Kidney (tissue), 14 donors: ENCODE results near the gene PROKR1. TPM values are rescaled to one million over a fixed set of nuclear protein-coding genes. Genes with fewer than 3 reads are reported as not detected.

Source experiments
- DNase-seq, 5 donors: peaks; one replicate each; pipeline ENCODE4 v3.0.0-alpha.2; 2013 to 2020
- FAIRE-seq: peaks from 2 replicates; lab custom pipeline; 2012; peaks lifted over from hg19 to GRCh38; lab: Jason Lieb, UNC
- H3K27ac ChIP-seq, 2 donors: one replicate each; pipeline ENCODE4 v1.7.0; 2013; ENCODE audit warnings: low read depth in 2 of 2, low read length in 2 of 2, inconsistent platforms in 1 of 2
- H3K27me3 ChIP-seq: one replicate; pipeline ENCODE4 v1.7.1; 2013; ENCODE audit warnings: low read length, inconsistent platforms; ENCODE audit not compliant: control insufficient read depth, insufficient read depth
- H3K36me3 ChIP-seq, 3 donors: one replicate each; pipeline versions ENCODE4 v1.7.0 to v1.7.1; 2013; ENCODE audit warnings: low read length in 3 of 3, control low read depth in 1 of 3, inconsistent platforms in 1 of 3; ENCODE audit not compliant: insufficient read depth in 3 of 3, control insufficient read depth in 2 of 3
- H3K4me1 ChIP-seq, 3 donors: one replicate each; pipeline versions ENCODE4 v1.7.0 to v1.7.1; 2013; ENCODE audit warnings: low read length in 3 of 3, inconsistent platforms in 1 of 3, low read depth in 1 of 3; ENCODE audit not compliant: control insufficient read depth in 2 of 3, insufficient read depth in 2 of 3
- H3K4me3 ChIP-seq, 3 donors: one replicate each; pipeline versions ENCODE4 v1.7.0 to v1.8.1; 2013; ENCODE audit warnings: low read length in 3 of 3, control low read depth in 1 of 3, inconsistent platforms in 1 of 3
- H3K9ac ChIP-seq, 3 donors: one replicate each; pipeline versions ENCODE4 v1.7.0 to v1.7.1; 2013; ENCODE audit warnings: low read length in 3 of 3, control low read depth in 1 of 3, inconsistent platforms in 1 of 3
- H3K9me3 ChIP-seq, 3 donors: one replicate each; pipeline versions ENCODE4 v1.7.0 to v1.7.1; 2013; ENCODE audit warnings: low read length in 3 of 3, control low read depth in 1 of 3, inconsistent platforms in 1 of 3; ENCODE audit not compliant: control insufficient read depth in 2 of 3, insufficient read depth in 1 of 3
- intact Hi-C: fragments of 100-400 bp; cut with DNase I; formaldehyde crosslinking; loops from one replicate; pipeline ENCODE4 v1.11.1; 2022
- polyA plus RNA-seq: library from polyadenylated mRNA; stranded (reverse); fragments of 350-450 nt; fragmentation: Illumina TruSeq; extraction: RNeasy Lipid Tissue Mini Kit (QIAGEN cat#74804); gene quantifications from one replicate; pipeline ENCODE4 v1.2.3, GENCODE V29; 2014; ENCODE audit warnings: low read depth, low replicate concordance; ENCODE audit not compliant: insufficient read depth
- total RNA-seq: library from RNA; stranded (reverse); fragmentation: NEBNext Ultra II Directional; extraction: Animal tissue kit (Norgen Biotek cat#: 25700); gene quantifications from one replicate; pipeline ENCODE4 v1.2.1, GENCODE V29; 2021
- TF ChIP-seq, protein P1 (sequence below): IDR thresholded peaks from 3 replicates; pipeline ENCODE4 v1.5.1; 2012; ENCODE audit warnings: mild to moderate bottlenecking, moderate library complexity, borderline replicate concordance; ENCODE audit not compliant: insufficient read depth; ENCODE audit errors: extremely low read depth
- donor health status: control.
- donor health status: control.
- donor health status: control.
- donor health status: control.
- donor health status: control.
- donor health status: DM: yes; HTN: yes; CAD: no.
- donor health status: Normal renal cell carcinoma (clear cell type).

The PROKR1 gene
- total and polyA plus RNA-seq, 2 donors from 2014 or later = not detected

DNA sequence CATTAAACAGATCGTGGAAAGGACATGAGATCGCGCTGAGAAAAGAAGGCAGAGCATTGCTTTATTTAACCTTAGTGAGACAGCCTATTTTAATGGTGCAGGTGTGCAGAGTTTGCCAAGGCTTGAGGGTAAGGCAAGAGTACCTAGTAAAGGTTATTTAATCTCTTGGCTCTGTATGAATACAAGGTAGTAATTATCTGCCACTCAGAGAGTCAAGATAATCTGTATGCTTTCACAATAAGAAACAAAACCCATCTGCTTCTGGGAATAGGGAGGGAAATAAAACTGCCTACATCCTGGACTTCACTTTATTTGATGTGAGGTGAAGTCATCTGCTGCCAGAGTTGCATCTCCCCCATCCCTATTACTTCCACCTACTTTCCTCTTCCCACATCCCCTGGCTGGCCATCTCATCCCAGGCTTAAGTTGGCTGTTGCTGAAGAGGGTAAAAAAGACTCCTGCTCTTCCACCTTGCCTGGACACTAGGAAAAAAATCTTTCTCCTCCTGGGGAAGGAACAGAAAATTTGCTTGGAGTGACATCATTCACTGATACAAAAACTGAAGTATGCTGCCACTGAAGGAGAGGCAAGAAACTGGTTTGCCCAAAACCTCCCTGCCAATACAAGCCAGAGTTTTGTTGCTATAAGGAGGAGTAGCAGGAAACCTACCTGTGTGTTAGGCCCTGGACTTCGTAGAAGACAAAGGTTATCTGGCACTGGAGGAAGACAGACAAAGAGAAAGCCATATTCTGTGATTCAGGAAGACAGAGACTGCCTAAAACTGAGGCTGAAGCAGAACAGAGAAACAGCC is 55.4 kb downstream of the PROKR1 start:
- no peak overlapping the region for H3K9ac ChIP-seq
- intact Hi-C loops = no loop called here
- H3K4me3 ChIP-seq = no peak overlapping the region
- H3K27me3 ChIP-seq = no peaks in the 10 kb centered on the region
- no peaks in the 10 kb centered on the region for H3K4me1 ChIP-seq
- TF ChIP-seq, protein P1, sequence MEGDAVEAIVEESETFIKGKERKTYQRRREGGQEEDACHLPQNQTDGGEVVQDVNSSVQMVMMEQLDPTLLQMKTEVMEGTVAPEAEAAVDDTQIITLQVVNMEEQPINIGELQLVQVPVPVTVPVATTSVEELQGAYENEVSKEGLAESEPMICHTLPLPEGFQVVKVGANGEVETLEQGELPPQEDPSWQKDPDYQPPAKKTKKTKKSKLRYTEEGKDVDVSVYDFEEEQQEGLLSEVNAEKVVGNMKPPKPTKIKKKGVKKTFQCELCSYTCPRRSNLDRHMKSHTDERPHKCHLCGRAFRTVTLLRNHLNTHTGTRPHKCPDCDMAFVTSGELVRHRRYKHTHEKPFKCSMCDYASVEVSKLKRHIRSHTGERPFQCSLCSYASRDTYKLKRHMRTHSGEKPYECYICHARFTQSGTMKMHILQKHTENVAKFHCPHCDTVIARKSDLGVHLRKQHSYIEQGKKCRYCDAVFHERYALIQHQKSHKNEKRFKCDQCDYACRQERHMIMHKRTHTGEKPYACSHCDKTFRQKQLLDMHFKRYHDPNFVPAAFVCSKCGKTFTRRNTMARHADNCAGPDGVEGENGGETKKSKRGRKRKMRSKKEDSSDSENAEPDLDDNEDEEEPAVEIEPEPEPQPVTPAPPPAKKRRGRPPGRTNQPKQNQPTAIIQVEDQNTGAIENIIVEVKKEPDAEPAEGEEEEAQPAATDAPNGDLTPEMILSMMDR = no peak
- DNase-seq (no peak), FAIRE-seq (no peak)
- peaks cover 0 to 5% (median 0%) of the 10 kb centered on the region in 3 donors for H3K9me3 ChIP-seq
- no peak overlapping the region for H3K27ac ChIP-seq
- H3K36me3 ChIP-seq = no peaks in the 10 kb centered on the region

DNA sequence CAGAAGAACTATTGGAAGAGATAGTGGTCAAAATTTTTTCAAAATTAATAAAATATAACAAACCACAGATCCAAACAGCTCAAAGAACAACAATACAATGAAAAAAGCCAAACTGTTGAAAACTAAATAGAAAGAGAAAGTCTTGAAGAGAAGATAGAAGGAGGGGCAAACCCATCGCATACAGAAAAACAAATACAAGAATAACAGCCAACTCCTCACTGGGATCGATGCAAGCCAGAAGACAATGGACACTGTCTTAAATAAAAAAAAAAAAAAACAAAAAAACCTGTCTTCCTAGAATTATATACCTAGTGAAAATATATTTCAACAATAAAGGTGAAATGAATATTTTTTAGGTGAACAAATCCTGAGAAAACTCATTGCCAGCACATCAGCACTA is 57.2 kb downstream of the PROKR1 start:
- FAIRE-seq (no peak), DNase-seq (no peak)
- Histone ChIP-seq H3K27me3 (no peaks in the 10 kb centered on the region), H3K36me3 (no peaks in the 10 kb centered on the region), H3K4me3 (no peak overlapping the region), H3K27ac (no peak overlapping the region), H3K9me3 (peaks cover 0 to 5% (median 0%) of the 10 kb centered on the region in 3 donors), H3K9ac (no peak overlapping the region), H3K4me1 (no peaks in the 10 kb centered on the region)
- intact Hi-C loops = no loop called here
- TF ChIP-seq, protein P1 = no peak

DNA sequence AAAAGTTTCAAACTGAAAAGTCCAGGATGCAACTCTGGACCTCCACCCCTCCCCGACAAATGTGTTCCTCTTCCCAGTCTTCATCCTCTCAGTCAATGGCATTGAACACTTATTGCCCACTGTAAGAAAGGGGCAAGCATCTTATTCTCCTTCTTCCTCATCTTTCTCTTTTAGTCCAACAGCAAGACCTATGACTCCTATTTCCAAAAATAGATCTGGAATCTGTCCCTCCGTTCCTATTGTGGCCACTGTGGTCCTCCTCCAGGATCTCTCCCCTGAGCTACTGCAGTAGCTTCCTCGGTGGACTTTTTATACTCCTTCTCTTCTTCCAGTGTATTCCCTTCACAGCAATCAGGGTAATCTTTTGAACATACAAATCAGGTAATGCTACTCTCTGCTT is 63.3 kb downstream of the PROKR1 start:
- intact Hi-C loops = no loop called here
- TF ChIP-seq, protein P1 = no peak

More for the DNA sequence above, 63.3 kb downstream of the PROKR1 start:
- Histone ChIP-seq H3K27me3 (no peaks in the 10 kb centered on the region), H3K27ac (no peak overlapping the region), H3K9me3 (no peaks in the 10 kb centered on the region), H3K9ac (no peak overlapping the region), H3K36me3 (no peaks in the 10 kb centered on the region), H3K4me1 (no peaks in the 10 kb centered on the region), H3K4me3 (no peak overlapping the region)
- no peak for DNase-seq
- FAIRE-seq = no peak

Other genes starting within 250 kb of the PROKR1 start
- 1.3 TPM for gene FBXO48, start 176.3 kb upstream of the PROKR1 start, total RNA-seq
- gene FBXO48, start 176.3 kb upstream of the PROKR1 start, polyA plus RNA-seq = 0.86 TPM
- gene APLF, start 176.0 kb upstream of the PROKR1 start, total RNA-seq = 5.9 TPM
- gene APLF, start 176.0 kb upstream of the PROKR1 start, polyA plus RNA-seq = 0.95 TPM
- 20.4 TPM for gene ARHGAP25, start 91.2 kb downstream of the PROKR1 start, total RNA-seq
- gene ARHGAP25, start 91.2 kb downstream of the PROKR1 start, polyA plus RNA-seq = 6.3 TPM
- gene BMP10, start 227.8 kb downstream of the PROKR1 start, total RNA-seq = not detected
- gene BMP10, start 227.8 kb downstream of the PROKR1 start, polyA plus RNA-seq = not detected